ENCODE measurements around the gene M6PR. TPM values are rescaled to one million over a fixed set of nuclear protein-coding genes. Genes with fewer than 3 reads are reported as not detected.
A peak's percentile ranks its signal among the peaks of the same experiment; 100 is the strongest.

The M6PR gene
- total RNA-seq, 1 donor from 2014 or later, result 98.0 TPM

GRCh38 chr12:8917751-8918150 lies 31.7 kb downstream of the M6PR start:
- H3K4me3 ChIP-seq, result no peak overlapping the region
- H3K27ac ChIP-seq, result no peak overlapping the region
- peaks cover 0 to 29% of the 10 kb centered on the region in 2 donors for H3K36me3 ChIP-seq
- DNase-seq (ENCODE audit: extremely low spot score in 2 of 2), result no peak
- intact Hi-C loops (cut with DNase I), result no loop called here
- peaks cover 32% of the 10 kb centered on the region for H3K4me1 ChIP-seq
- TF ChIP-seq, protein P1, sequence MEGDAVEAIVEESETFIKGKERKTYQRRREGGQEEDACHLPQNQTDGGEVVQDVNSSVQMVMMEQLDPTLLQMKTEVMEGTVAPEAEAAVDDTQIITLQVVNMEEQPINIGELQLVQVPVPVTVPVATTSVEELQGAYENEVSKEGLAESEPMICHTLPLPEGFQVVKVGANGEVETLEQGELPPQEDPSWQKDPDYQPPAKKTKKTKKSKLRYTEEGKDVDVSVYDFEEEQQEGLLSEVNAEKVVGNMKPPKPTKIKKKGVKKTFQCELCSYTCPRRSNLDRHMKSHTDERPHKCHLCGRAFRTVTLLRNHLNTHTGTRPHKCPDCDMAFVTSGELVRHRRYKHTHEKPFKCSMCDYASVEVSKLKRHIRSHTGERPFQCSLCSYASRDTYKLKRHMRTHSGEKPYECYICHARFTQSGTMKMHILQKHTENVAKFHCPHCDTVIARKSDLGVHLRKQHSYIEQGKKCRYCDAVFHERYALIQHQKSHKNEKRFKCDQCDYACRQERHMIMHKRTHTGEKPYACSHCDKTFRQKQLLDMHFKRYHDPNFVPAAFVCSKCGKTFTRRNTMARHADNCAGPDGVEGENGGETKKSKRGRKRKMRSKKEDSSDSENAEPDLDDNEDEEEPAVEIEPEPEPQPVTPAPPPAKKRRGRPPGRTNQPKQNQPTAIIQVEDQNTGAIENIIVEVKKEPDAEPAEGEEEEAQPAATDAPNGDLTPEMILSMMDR (IDR thresholded peaks at IDR 0.05), result no peak
- TF ChIP-seq POLR2AphosphoS5 (IDR thresholded peaks at IDR 0.05; ENCODE audit: insufficient read depth in 1 of 2, low read depth in 1 of 2) (no peak), POLR2A (IDR thresholded peaks at IDR 0.05) (no peak)
- no peaks in the 10 kb centered on the region for H3K9me3 ChIP-seq
- no peaks in the 10 kb centered on the region for H3K27me3 ChIP-seq

DNA sequence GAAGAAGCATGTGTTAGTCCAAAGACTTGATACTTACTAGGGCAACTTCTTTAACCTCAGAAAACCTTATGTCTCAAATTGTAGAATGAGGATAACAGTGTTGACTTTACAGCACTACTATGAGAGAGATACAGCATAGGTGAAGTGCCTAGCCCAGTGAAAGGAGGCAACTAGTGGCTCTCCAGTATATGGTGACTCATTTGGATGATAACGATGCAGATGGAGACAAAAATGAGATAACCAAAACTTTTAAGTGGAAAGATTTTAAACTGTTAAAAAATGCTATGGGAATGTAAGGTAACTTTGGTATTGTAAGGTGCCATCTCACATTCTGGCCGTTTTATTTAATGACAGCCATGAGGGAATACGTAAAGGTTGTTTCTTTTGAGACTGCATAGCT lies 32.4 kb downstream of the M6PR start:
- no peaks in the 10 kb centered on the region for H3K9me3 ChIP-seq
- intact Hi-C loops (cut with DNase I), result no loop called here
- H3K36me3 ChIP-seq, result peaks cover 0 to 25% of the 10 kb centered on the region in 2 donors
- DNase-seq (ENCODE audit: extremely low spot score in 2 of 2), result no peak
- H3K27me3 ChIP-seq, result no peaks in the 10 kb centered on the region
- peaks cover 35% of the 10 kb centered on the region for H3K4me1 ChIP-seq
- no peak for TF ChIP-seq POLR2A (IDR thresholded peaks at IDR 0.05)
- TF ChIP-seq, protein P1 (IDR thresholded peaks at IDR 0.05), result no peak
- TF ChIP-seq POLR2AphosphoS5 (IDR thresholded peaks at IDR 0.05; ENCODE audit: insufficient read depth in 1 of 2, low read depth in 1 of 2), result no peak
- H3K27ac ChIP-seq, result no peak overlapping the region
- no peak overlapping the region for H3K4me3 ChIP-seq

GRCh38 chr12:8916154-8916553 lies 33.3 kb downstream of the M6PR start:
- intact Hi-C loops (cut with DNase I), result no loop called here
- TF ChIP-seq POLR2A (IDR thresholded peaks at IDR 0.05), result no peak
- TF ChIP-seq, protein P1 (IDR thresholded peaks at IDR 0.05), result no peak
- no peak for TF ChIP-seq POLR2AphosphoS5 (IDR thresholded peaks at IDR 0.05; ENCODE audit: insufficient read depth in 1 of 2, low read depth in 1 of 2)
- no peak for DNase-seq (ENCODE audit: extremely low spot score in 2 of 2)
- Histone ChIP-seq H3K4me3 (peak overlapping the region in 1 of 2 donors; percentile 22), H3K27ac (no peak overlapping the region), H3K36me3 (peaks cover 0 to 18% of the 10 kb centered on the region in 2 donors), H3K9me3 (no peaks in the 10 kb centered on the region), H3K27me3 (no peaks in the 10 kb centered on the region), H3K4me1 (peaks cover 35% of the 10 kb centered on the region)

DNA sequence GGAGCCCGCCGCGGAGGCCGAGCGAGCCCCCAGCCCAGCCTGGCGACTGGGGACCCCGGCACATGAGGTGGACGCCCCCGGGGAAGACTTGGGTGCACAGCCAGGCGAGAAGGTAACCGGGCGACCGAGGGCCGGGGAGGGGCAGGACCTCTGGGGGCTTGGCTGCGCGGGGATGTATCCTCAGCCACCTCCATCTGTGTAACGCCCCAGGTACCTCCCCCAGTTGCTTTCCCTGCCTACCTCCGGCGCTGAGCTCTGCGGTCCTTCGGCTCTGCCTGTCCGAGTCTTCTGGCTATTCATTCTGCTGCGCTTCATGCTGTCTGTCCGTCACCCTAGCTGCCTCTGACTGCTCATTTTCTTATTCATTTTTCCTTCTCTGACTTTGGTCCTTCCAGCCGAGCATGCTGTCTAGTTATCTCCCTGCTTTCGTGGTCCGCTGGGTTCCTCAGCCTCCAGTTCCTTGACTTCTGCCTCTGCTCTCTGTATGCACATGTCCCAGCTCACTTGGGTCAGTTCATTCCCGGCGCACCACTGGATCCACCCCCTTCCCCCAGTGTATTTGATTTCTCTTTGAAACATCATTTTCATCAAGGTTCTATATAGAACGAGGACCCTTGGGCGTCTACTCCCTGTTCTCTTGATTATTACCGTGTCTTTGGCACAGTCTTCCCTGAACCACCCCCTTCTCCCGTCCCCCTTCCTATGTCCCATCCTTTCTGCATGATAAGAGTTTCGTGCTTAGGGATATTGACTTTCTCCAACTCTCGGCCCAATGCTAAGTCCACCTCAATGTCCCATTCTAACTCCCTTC lies 34.5 kb downstream of the M6PR start:
- H3K4me3 ChIP-seq, result peak overlapping the region; percentile 78 to 86
- H3K36me3 ChIP-seq, result peaks cover 0 to 13% of the 10 kb centered on the region in 2 donors
- H3K9me3 ChIP-seq, result no peaks in the 10 kb centered on the region
- TF ChIP-seq POLR2AphosphoS5 (IDR thresholded peaks at IDR 0.05; ENCODE audit: insufficient read depth in 1 of 2, low read depth in 1 of 2), result peak in 1 of 2 donors; percentile 28
- TF ChIP-seq, protein P1 (IDR thresholded peaks at IDR 0.05), result no peak
- H3K27me3 ChIP-seq, result no peaks in the 10 kb centered on the region
- intact Hi-C loops (cut with DNase I), result no loop called here
- DNase-seq (ENCODE audit: extremely low spot score in 2 of 2), result peak in 1 of 2 donors; percentile 87
- H3K27ac ChIP-seq, result peak overlapping the region; percentile 92
- peaks cover 35% of the 10 kb centered on the region for H3K4me1 ChIP-seq

All from vagina (tissue), 2 donors.